GM19193 (cell line): Measurements from ENCODE around the gene FOXK1.

Experiments
- POLR2A ChIP-seq: IDR thresholded peaks from 4 replicates; pipeline ENCODE4 v1.6.1; 2011; ENCODE audit not compliant: insufficient read depth, insufficient read length; ENCODE audit errors: extremely low read depth

FOXK1 gene

DNA sequence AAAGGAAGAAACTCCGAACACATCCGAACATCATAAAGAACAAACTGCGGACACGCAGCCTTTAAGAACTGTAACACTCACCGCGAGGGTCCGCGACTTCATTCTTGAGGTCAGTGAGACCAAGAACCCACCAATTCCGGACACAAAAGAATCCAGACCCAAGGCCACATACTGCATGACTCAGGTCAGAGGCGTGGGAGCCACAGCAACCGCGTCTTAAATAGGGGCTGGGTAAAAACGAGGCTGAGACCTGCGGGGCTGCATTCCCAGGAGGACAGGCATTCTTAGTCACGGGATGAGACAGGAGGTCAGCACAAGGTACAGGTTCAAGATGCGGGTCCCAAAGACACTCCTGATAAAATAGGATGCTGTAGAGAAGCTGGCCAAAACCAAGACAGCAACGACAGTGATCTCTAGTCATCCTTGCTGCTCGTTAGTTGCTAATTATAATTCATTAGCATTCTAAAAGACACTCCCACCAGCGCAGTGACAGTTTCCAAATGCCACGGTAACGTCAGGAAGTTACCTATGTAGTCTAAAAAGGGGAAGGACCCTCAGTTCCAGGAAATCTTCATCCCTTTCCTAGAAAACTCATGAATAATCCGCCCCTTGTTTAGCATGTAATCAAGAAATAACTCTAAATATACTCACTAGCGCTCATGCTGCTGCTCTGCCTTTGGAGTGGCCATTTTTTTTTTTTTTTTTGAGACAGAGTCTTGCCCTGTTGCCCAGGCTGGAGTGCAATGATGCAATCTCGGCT is 112.7 kb downstream of the FOXK1 start:
- no peak for TF ChIP-seq POLR2A

DNA sequence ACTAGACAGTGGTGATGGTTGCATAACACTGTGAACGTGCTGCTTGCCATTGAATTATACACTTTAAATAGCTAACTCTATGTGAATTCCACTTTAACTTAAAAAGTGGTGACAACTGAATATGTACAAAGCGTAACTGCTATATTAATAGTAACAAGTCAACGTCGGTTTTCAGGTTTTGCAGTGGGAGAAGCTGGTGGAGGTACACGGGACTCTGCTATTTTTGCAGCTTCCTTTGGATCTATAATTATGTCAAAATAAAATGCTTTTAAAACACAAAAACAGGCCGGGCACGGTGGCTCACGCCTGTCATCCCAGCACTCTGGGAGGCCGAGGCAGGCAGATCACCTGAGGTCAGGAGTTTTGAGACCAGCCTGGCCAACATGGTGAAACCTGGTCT is 114.4 kb downstream of the FOXK1 start:
- TF ChIP-seq POLR2A = no peak

DNA sequence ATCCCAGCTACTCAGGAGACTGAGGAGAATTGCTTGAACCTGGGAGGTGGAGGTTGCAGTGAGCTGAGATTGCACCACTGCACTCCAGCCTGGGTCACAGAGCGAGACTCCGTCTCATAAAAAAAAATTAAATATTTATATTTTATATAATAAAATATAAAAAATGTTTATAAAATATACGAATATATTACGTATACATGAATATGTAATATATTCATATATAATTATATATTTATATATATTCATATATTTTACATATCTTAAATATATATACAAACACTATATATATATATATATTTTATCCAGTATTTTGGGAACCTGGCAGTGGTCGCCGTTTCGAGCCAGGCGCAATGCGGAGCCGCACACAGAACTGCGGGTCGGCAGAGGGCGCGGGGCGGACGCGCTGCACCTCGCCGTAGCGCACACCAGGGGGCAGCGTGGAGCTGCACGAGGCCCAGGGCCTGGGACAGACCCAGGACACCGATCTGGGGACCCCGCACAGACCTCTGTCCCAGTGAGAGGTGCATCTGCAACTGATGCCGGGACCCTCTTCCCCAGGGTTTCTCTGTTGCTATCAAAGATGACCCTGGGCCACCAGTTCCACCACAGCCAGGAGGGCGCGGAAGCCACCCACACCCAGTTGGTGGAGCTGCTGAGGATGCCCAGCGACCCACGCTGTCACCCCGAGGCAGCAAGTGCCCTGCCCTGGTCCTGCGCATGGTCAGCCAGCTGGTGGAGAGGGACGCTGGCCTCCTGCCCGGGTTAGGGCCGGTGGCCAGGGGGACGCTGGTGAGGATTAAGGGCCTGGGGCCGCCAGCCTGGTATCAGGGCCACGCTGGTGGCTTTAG is 116.0 kb downstream of the FOXK1 start:
- TF ChIP-seq POLR2A = no peak

DNA sequence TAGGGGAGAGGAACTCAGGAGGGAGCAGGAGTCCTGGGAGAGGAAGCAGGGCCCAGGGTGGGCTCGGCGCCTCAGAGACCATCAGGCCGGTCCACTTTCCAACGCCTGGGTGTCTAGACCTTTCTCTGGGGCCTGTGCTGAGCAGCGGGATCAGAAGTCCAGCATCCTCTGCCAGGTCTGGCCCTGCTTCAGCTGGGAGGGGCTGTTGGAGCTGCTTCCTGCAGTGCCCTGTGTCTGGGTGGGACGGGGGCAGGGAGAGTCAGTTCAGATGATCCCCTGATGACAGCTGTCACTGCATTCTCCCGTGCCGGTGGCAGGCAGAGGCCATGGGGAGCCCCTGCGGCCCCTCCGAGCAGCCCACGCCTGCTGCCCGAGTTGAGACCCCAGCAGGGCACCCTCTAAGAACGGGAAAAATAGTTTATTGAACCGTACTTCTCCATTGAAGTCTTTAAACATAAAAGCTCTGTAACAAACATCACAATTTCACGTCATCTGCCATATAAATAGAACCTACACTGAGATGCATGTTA is 116.7 kb downstream of the FOXK1 start:
- TF ChIP-seq POLR2A = no peak

DNA sequence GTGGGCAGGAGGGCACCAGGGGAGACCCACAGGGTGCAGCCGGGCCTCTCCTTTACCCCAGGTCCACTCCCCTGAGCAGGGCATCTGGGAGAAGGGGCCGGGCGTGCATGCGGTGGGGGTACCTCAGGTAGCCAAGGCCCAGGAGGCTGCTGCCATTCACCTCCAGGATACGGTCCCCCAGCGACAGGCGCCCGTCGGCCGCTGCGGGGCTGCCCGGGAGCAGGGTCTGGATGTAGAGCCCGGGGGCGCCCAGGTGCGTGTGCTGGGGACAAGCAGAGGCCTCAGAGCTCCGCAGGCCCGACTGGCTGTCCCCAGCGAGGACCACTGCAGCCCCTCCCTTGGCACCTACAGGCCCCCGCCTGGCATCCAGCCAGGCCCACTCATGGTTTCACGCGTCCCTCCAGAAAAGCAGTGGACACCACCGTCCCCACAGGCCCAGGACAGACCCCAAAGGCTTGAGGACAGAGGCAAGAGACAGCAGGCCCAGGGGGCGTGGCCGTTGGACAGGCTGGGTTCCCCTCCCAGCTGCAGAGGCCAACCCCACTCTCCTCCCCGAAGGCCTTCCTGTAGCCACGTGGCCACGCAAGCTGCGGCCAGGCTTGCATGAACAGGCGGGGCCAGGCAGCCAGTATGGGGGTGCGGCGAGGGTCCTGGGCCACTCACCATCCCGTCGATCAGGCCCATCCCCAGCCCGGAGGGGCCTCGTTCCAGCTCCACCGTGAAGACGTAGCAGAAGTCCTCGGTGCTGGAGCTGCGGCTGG is 117.6 kb downstream of the FOXK1 start:
- no peak for TF ChIP-seq POLR2A

DNA sequence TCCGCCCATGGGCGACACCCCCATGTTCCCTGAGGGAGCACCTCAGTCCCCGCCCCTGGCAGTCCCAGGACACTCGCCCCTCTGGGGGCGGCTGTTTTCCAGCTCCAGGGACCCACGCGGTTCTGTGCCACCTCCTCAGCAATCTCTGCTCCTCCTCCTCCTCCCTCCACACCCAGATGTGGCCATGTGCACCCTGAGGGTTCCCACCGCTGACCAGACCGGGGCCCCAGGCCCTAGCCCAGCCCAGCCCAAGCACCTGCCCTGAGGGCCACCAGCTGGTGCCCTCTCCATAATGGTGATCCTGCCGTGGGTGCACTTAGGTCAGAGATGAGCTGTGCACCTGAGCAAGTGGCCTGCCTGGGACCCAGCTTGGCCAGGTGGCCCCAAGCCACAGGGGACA is 118.4 kb downstream of the FOXK1 start:
- TF ChIP-seq POLR2A = no peak

DNA sequence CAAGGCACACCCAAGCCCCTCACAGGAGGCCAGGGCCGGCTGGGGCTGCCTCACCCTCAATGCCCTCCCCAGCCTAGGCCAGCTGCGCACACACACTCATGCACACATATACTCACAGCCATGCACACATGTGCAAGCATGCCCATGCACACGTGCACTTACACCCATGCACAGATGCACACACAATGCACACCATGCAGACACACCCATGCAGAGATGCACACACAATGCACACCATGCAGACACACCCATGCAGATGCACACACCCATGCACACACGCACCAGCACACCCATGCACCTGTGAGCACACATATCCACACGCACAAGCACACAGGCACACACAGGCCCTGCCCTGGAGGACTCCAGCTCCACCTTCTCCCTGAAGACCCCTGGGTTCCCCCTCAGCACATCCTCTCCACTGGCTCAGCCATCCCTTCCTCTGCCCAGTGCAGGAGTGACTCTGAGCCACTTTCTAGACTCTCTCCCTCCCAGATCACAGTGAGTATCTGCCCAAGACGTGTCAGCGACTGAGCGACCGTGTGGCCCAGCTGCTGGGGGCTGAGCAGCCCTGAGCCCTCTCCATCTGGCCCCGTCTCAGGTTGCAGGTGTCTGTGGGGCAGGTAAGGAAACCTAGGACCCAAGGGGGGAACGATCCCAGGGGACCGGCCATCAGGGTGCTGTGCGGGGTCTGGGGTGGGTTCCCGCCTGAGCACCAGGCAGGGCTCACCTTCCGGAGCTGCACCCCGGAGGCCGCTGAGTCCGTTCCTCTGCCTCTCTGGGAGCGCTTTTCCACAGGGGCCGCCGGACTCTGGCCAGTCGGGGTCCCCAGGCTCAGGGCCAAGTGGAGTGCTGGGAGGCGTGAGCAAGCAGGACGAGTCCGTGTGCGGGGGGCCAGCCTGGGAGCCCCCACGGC is 119.1 kb downstream of the FOXK1 start:
- TF ChIP-seq POLR2A = no peak

DNA sequence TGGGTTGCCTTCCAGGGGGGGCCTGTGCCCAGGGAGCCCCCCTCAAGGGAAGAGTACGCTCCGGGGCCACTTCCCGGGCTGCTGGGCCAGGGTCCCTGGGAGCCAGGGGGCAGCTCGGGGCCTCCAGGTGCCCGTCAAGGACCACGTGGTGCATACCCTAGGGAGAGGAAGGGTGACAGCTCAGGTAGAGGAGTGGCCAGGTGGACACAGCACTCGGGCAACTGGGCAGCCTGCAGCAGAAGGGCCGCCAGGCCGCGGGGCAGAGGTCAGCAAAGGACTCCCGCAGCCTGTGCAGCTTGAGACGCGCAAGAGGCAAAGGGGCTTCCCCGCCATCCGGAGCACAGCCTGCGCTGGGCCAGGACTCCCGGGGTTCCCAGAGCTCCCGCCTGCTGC is 119.7 kb downstream of the FOXK1 start:
- no peak for TF ChIP-seq POLR2A

DNA sequence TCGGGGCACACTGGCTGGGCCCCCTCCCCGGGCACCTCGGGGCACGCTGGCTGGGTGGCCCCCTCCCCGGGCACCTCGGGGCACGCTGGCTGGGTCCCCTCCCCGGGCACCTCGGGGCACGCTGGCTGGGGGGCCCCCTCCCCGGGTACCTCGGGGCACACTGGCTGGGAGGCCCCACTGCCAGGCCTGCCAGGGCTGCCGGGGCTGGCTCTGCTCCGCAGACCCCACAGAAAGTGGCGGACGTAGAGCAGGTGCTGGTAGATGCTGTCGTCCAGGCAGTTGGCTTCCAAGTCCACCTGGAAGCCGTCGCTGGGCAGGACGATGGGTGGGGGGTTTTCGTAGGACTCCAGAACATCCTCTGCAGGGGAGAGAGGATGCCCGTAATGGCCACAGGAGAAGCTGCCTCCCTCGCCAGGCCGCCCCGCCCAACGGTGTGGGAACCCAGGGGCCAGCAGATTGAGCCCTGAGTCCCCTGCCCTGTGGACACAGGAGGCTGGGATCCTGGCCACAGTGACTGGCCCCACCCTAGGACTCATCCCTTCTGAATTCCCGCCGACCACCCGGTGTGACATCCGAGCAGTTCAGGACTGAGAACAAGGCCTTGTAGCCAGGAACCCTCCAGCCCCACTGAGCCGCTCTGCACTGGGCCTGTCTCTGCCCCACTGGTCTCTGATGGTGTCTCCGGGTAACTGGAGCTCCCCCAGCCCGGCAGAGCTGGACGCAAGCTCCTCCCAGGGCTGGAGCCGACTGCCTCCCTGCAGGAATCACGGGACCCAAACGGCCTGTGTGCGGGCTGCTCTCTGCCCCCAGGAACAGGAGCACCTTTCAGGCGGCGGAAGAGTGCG is 121.5 kb downstream of the FOXK1 start:
- TF ChIP-seq POLR2A = no peak

GRCh38 chr7:4805110-4805983 is 123.3 kb downstream of the FOXK1 start:
- no peak for TF ChIP-seq POLR2A

GRCh38 chr7:4805984-4806300 is 123.8 kb downstream of the FOXK1 start:
- no peak for TF ChIP-seq POLR2A

DNA sequence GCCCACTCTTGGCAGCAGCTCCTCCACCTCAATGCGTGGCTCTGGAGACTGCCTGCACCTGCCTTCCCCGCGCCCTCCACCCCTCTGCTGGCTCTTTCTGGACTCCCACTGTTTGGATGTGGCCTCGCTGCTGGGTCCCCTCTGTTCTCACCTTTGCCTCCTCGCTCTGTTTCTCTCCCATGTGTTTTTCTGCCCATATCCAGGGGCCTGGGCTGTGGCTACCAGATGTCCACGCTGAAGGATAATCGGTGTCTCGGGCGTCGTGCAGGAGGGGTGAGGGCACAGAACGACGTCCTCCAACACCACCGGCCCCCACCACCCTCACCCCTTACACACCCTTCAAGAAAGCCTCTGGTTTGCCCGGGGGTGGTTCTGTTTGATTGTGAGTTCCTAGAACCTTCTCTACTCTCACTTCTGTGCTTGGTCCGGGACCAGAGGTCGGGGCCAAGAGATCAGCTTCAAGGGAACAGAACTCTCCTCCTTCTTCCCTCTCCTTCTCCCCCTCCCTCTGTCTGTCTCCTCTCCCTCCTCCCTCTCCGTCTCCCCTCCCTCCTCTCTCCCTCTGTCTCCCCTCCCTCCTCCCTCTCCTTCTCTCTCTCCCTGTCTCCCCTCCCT is 125.0 kb downstream of the FOXK1 start:
- TF ChIP-seq POLR2A = no peak
